Activated T-cell treated with anti-CD3 and anti-CD28 coated beads for 4 hours (primary cell): Measurements from ENCODE around the gene RAB38.

Experiments used
- DNase-seq: peaks from one replicate; pipeline ENCODE4 v3.0.0-alpha.2; 2020

Gene RAB38

DNA sequence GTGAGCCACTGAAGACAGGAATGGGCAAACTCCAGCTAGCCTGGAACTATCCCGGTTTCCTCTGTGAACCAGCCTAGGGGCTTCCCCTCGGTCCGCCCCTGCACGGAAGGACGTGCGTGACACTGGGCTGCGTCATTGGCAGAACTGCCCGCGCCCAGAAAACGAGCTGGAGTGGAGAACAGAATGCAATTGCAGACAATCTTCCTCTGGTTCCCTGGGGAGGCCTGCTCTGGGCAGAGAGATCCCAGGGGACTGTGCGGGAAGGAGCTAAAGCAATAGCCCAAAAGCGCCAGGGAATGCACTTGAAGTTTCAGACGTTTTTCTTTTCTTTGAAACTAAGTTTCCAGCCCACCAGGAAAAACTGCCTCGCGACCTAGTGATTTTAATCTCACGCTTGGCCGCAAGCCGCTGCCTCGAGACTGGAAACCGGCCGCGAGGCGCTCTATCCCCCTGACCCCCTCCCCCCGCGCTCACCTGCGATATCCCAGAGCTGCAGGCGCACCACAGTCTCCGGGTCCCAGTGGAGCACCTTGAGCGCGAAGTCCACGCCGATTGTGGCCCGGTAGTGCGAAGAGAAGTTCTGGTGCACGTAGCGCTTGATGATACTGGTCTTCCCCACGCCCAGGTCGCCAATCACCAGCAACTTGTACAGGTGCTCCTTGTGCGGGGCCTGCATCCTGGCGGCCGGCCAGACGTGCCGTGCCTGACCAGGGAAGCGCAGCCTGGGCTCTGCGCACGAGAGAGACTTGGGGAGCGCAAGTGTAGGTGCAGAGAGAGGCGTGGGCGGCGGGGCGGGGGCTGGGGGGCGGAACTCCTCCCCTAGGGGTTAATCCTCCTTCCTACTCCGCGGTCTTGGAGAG is at the start of gene RAB38:
Gene RAB38, minus strand, starts transcription at position 735 of the 860 bp plus-strand sequence. Its CDS starts 59 bp downstream, at position 676.
- peak; percentile 19 for DNase-seq

DNA sequence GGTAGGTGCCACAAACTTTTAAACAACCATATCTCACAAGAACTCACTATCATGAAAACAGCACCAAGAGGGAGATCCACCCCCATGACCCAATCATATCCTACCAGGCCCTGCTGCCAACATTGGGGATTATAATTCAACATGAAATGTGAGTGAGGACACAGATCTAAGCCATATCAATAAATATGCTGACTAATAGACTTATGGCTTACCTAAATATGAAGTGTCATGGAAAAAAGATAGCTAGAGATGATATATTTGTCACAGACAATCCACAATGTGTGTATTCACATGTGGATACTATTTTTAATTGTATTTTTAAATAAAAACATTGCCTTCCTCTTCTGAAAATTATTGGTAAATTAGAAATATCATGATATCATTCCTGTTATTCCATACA is 38.2 kb upstream of the RAB38 start:
- no peak for DNase-seq

DNA sequence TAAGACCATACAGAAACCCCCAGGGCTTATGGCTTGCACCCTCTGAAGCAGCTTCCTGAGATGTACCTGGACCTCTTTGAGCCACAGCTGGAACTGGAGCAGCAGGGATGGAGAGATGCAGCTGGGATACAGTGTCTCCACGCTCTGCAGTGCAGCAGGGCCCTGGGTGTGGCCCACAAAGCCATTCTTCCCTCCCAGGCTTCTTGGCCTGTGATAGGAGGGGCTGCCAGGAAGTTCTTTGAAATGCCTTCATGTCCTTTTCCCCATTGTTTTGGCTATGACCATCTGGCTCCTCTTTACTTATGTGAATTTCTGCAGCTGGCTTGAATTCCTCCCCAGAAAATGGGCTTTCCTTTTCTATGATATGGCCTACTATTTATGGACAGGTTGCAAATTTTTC is 37.1 kb upstream of the RAB38 start:
- no peak for DNase-seq

DNA sequence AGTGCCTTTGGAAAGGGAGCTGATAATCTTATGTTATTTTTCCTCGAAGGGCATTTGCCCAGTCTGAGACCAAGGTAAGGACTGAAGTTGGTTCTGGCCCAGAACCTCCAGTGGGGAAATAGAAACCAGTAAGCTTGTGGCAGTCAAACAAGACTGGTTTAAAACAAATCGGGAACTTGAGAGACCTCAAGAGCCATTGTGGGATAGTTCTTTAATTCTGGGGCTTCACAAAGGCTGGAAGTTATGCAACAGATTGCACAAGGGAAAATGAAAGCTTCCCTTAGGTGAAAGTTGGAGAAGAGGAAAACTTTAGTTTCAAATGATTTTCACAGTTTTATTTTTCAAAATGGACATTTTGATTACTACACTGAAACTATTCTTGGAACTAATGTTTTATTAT is 33.5 kb upstream of the RAB38 start:
- DNase-seq: no peak

DNA sequence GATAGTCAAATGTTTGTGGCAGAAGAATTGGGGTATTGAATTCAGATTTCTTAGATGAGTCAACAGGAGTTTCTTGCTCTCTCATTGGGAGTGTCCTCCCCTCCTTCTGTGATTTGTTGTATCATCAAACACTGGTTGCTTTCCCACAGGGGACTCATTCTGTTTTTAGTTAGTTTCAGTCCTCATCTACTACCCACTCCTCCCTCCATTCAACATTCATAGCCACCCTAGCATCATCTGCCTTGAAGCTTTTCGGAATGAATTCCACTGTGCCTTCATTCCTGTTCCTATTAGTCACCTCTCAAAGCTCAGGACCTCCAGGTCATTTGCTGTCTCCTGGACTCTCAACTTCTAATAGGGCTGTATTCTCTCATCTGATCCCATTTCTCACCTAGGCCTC is 31.5 kb upstream of the RAB38 start:
- no peak for DNase-seq

DNA sequence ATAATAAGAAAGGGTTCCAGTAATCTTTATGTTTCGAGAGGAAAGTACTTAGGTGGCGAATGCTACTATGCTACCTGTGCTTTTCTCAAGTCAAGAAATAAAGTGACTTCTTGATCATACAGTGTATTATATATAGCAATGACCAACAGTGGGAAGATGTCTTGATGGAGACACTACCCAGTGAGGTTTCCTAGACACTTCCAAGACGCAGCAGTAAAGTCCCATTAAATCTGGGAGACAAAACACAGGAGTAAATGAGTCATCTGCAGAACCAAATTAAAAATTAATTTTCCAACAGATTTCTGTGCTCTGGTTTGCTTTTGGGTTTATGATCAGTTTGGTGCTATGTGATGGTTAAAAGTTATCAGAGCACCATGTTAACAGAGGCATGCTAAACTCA is 29.1 kb upstream of the RAB38 start:
- DNase-seq: no peak

DNA sequence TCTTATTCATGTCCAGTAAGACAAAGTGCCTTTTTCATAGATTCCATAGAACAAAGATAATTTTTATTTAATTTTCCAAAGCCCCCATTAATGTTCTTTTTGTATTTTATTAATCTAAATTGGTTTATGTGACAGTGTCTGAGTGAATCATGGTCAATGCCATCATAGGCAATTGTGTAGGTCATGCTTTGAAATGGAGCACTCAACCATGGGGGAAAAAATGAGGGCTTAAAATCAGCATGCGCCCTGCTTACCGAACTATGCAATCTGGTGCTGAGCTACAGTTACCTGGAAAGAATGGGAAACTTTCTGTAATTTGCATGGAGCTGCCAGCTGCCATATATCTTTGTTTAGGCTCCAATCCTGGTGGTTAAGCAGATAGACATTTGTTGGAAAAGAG is 28.4 kb upstream of the RAB38 start:
- no peak for DNase-seq

DNA sequence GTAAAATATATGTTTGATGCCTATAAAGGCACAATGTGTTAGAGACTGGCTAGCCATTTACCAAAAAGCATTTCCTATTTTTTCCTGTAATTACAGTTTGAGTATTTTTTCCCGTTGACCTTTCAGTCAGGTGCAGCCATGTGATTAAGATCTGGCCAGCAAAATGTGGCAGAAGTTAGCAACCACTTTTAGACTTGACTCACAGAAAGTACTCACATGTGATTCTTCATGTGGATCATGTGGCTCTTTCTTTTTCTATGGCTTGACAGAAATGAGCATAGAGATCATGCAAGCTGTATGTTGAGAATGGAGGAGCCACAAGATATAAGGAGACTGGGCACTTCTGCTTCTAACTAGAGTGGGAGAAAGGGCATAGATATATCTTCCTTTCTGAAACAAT is 27.3 kb upstream of the RAB38 start:
- no peak for DNase-seq

DNA sequence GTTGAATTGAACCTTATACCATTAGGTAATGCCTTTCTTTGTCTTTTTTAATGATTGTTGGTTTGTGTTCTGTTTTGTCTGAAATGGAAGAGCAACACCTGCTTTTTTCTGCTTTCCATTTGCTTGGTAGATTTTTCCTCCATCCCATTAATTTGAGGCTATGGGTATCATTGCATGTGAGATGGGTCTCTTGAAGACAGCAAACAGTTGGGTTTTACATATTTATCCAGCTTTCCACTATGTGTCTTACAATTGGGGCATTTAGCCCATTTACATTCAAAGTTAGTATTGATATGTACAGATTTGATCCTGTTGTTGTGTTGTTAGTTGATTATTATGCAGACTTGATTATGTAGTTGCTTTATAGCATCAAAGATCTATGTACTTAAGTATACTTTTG is 21.1 kb upstream of the RAB38 start:
- no peak for DNase-seq

DNA sequence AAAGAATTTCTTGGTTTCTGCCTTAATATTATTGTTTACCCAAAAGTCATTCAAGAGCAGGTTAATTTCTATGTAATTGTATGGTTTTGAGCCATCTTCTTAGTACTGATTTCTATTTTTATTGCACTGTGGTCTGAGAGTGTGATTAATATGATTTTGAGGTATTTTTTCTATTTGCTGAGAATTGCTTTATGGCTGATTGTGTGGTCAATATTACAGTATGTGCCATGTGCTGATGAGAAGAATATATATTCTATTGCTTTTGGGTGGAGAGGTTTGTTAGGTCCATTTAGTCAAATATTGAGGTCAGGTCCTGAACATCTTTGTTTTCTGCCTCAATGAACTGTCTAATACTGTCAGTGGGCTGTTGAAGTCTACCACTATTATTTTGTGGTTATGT is 20.7 kb upstream of the RAB38 start:
- DNase-seq: no peak

DNA sequence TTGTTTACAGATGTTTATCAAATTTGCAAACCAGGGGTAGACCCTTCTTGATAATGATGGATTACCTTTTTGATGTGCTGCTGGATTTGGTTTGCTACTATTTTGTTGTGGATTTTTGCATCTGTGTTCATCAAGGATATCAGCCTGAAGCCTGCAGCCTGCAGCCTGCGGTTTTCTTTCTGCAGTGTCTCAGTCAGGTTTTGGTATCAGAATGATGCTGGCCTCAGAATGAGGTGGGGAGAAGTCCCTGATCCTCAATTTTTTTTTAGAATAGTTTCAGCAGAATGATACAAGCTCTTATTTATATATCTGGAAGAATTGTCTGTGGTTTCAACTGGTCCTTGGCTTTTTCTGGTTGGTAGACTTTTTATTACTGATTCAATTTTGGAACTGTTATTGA is 19.7 kb upstream of the RAB38 start:
- DNase-seq: no peak

DNA sequence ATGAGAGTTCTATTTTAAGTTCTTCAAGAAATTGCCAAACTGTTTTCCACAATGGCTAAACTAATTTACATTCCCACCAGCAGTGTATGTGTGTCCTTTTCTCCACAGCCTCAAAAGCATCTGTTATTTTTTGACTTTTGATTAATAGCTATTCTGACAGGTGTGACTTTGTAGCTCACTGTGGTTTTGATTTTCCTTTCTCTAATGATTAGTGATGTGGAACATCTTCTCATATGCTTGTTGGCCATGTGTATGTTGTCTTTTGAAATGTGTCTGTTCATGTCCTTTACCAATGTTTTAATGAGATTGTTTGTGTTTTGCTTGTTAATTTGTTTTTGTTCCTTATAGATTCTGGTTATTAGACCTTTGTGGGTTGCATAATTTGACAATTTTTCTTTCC is 18.0 kb upstream of the RAB38 start:
- no peak for DNase-seq

DNA sequence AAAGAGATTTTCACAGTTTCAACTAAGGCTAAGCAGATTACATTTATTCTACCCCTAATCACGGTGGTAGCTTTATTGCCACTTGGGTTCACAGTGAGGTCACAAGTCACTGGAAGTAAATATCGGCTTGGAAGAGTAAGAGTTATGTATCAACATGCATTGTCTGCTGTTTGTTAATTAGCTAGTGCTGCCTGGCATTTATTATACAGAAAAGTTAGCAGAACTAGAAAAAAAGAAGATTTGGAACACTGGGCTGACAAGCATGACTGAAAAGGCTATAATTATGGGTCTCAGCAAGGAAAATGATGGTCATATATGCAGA is 13.7 kb upstream of the RAB38 start:
- no peak for DNase-seq

DNA sequence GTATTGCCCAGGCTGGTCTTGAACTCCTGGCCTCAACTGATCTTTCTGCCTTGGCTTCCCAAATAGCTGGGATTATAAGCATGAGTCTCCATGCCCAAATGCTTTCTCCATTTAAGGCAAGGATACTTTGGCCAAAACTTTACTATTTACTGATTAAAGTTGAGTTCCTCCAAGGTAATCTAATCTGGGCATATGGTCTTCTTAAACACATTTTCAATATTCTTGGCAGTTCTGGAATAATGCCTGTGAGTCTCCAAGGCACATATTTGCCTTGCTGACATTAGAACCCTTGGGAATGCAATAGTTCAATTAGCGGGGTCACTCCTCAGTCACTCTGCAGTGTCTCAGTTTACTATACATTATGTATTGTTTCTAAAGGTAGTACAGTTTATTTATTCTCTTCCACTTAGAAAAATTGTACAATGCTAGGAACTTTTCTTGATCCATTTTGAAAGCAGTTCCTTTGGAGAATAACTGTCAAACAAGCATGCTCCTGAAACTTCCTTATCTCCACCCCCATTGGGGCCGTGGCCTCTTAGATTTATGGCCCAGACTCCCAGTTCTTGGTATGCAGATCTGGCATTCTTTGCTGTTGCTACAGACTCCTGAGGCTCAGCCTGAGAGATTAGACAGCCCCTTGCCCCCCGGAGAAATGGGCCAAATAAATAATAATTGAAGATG is 13.1 kb upstream of the RAB38 start:
- DNase-seq: no peak

DNA sequence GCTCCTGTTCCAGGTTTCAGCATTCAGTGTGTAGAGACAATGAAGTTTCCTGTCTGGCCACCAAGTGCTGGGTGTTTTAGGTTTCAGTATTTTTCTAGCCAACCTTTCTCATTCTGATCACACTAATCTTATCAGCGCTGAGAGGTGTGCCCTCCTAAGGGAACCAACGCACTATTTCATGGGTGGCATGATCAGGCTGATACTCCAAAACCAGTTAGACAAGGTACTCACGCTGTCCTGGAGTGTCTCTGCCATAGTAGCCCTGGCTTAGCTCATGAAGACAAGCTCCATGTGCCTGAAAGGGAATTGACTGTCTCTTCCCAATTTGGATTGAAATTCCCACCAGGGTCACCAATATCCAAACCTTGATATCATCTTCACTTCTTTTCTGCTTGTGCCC is 8.0 kb upstream of the RAB38 start:
- DNase-seq: no peak

DNA sequence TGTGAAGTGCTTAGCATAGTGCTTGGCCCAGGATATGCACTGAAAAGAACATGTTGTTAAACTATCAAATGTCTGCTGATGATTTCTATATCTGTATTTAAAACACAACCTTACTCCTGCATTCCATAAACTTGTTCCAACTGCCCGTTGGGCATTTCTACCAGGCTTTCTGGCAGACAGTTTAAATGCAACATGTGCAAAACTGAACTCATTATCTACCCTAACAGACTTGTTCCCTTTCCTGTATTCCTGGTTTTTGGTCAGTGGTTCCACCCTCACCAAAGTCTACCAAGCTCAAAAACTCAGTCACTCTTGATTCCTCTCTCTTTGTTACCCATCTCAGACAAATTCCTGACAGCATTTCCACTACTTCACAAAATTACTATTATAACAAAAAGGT is 6.5 kb upstream of the RAB38 start:
- DNase-seq: no peak

DNA sequence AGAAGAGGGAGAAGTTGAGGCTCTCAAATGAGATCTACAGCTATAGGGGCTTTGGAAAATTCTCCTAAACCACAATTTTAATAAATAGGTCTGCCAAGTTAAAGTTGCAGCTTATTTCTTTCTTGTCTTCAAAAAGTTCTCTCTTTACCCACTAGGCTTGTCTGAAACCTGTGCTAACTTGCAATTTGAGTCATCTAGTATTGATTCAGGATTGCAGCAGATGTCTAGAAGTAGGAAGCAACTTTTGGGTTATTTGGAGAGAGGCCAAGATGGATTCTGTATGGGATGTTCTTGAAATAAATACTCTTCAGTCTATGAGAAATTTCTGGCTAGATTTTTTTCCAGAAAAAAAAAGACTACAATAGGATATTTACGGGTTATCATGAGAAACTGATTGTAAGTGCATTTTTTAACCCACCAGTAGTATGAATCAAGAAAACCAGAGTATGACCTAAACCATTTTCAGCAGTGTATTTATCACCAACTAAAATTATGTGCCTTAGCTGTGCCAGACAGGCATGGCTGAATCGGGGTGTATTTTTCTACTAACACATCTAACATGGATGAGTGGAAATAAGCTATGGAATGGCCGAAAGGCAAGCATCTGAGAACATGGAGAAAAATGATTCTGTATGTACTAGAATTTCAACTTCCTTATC is 4.9 kb upstream of the RAB38 start:
- no peak for DNase-seq

DNA sequence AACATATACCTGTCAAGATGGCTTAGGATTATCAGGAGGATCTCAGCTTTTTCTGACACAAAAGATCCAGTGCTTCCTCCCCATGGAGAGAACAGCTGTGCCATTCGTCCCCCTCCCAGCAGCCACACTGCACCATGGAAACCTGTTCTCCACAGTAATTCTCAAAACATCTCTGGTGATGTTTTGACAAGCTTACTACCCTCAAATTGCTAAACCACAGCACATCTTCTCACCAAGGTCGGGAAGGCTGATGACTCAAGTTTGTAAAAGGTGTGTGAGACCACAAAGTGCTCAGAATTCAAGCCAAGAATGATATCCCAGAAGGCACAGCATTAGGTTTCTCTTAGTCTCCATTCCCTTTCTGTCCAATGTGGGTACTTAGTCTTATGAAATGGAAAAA is 3.9 kb upstream of the RAB38 start:
- no peak for DNase-seq

DNA sequence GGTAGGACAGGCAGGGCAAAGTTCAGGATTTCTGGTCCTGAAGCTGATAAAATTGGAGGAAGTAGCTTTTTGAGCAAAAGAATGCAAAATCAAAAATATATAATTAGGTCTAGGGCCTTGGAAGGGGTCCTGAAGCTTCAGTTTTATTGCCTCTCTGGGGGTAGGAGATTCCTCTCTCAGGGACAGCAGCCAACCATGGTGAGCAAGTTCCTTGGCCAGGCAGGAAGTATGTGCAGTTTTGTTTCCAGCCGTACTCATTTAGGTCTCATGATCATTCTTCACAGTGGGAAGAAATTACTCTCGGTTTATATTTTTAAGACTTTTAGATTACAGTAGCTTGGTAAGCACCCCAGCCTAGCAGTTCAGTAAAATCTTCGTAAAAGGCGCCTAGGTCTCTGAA is 2.9 kb upstream of the RAB38 start:
- DNase-seq: no peak

DNA sequence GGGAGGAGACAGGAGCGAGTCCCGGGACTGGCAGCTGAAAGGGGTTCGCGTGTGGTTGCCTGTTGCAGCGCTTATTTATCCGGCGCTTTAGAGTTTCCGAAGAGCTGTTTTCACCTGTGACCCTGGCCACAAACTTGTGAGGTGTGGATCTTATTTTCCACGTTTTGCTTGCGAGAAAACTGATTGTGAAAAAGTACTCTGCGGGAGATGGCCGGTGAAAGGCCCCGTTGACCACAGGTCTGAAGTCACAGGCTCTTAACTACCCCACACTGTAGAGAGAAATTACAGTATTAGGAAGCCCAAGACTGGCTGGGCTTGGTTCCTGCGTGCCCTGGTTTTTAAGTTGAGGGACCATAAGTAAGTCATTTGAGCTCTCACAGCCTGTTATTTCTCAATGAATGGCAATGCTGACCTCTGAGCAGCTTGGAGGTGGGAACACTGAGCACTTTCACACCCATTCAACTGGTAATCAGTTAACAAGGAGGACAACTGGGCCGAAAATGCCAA is 379 bp upstream of the RAB38 start:
- no peak for DNase-seq

DNA sequence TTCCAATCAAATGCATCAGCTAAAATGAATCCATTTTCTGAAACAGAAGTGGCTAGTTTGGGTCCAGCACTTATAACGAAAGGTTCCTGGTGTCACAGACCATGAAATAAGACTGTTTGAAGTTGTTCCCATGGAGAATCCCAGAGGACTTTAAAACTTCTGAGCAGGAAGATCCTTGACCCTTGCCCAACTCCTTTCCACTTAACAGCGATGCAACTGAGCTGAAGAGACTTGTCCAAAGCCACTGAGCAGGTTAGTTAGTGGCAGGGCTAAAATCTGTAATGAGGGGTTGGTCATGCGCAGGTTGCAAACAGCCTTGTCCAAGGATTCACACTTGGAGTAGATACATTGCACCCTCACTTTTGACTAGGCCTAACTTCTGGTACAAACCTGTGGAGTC is 1.3 kb downstream of the RAB38 start:
- no peak for DNase-seq

DNA sequence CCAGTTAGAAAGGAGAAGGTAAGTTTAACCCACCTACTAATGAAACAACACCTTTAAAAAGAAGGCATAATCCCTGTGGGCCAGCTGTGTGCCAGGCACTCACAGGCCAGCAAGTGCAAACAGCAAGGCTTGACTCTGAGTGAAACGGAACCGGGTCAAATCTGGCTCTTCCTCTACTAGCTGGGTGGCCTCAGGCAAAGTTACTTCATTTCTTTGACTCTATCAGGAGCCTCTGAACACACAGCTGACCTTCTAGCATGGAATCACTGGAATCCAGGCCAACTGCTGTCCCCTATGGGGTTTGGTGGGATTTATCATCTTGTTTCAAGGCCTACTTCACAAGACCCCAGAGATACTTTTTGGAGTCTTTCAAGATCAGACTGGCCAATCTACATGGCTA is 3.3 kb downstream of the RAB38 start:
- no peak for DNase-seq

DNA sequence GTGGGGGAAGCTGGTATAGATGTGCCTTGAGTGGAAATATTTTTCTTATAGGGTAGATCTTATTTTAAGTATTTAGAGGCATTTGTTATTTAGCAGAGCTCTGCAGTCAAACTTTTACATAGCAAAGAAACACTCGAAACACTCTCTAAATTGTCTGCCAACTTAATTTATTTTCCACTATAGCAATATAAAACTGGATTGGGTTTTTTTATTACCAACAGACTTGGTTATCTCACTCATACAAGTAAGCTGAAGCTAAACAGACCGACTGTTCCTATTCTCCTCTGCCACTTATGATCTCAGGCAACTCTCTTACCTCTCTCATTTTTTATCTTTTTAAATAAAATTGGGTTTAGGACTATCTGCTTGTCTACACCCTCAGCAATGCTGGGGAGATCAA is 4.6 kb downstream of the RAB38 start:
- no peak for DNase-seq

DNA sequence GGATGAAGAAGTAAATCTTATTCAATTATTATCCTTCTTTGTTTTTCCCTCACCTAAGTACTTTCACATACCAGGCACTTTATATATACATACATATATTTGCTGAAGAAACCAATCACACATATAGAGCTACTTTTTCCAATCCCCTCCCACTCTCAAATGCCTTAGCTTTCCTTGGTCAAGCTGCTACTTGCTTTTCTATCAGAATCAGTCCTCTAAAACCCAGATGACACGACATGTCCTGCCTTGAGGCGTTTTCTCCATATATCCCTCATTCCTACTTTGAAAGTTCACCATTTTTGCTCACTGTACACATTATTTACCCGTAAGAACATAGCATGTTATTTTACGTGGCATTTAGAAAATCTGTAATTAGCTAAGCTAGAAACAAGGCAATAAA is 5.4 kb downstream of the RAB38 start:
- DNase-seq: no peak
